ENCODE data around the gene SCP2.

Gene SCP2

DNA sequence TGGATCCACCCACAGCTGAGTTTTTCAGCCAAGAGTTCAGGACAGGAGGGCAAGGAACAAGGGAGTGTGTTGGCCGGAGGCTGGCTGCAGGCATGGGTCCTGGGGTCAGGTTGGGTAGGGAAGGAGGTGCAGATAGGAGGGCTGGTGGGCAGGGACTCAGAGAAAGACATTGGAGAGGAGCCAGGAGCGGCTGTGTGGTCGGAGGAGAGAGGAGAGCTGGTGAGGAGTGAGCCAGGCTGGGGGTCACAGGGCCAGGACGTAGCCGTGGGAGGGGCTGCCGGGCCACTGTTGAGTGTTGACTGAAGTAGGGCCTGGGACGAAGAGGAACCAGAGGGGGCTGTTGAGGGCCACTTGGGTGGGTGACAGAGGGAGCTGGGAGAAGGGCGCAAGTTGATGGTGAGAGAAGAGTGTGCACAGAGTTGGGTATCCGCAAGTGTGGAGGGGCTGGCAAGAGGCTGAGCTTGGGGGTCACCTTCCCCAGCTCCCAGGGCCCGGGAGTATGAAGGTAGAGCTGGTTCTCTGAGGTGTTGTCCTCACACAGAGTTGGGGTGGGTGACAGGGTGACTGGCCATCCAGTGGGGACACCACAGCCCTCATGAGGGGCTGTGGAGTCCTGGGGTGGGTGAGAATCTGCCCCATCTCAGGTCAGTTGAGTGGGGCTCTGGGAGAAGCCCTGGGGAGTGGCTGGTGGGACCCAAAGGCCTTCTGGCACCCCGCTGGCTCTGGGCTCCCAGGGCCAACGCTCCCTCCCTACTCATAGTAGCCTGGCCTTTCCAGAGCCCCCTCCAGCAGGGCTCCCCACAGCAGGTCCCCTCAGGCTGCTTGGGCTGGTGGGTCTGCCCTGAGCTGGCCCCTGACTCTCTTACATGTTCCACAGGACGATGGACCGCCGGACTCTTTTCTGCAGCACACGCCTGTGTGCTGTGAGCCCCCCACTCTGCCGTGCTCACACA lies 156.8 kb downstream of the SCP2 start:
- no peak for DNase-seq (ENCODE audit: low read depth)

DNA sequence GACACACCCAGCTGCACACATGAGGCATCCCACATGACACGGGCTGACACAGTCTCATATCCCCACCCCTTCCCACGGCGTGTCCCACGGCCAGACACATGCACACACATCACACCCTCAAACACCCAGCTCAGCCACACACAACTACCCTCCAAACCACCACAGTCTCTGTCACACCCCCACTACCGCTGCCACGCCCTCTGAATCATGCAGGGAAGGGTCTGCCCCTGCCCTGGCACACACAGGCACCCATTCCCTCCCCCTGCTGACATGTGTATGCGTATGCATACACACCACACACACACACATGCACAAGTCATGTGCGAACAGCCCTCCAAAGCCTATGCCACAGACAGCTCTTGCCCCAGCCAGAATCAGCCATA lies 157.5 kb downstream of the SCP2 start:
- DNase-seq (ENCODE audit: low read depth), result no peak

DNA sequence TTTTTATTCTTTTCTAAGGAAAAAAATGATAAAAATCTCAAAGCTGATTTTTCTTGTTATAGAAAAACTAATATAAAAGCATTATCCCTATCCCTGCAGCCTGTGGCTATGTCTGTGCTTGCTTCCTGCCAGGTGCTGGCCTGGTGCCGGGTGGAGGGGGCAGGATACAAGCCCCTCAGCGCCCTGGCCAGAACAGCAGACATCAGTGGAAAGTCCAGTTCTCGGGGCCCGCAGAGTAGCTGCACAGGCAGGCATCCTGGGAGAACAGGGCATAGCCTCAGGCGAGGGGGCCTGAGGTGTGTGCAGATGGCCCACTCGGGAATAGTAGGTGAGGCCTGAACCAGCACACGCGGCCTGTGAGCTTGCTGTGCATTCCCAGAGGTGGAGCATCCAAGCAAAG lies 158.3 kb downstream of the SCP2 start:
- DNase-seq (ENCODE audit: low read depth), result no peak

DNA sequence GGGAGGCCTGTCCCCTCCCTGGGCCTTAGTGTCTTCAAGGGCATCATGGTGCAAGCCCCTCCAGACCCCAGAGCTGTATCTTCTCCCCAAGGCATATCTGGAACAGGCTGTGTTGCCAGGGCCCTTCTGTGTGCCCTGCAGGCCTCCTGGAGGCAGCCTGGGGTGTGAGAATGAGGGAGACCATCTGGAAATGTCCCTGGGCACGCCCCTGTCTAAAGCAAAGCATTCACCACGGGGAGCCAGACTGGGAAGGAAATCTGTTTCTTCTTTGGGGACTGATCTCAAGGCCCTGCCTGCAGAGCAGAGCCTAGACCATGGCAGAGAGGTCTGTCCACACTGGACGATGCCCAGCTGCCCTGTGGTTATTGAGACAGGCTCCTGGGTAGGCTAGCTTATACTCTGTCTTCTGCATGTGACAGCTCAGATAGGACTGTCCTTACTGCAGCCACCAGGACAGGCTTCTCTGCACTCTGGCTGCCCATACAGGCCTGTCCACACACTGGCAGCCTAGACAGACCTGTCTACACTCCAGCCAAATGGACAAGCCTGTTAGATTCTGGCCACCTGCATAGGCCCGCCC lies 159.5 kb downstream of the SCP2 start:
- DNase-seq (ENCODE audit: low read depth), result no peak

DNA sequence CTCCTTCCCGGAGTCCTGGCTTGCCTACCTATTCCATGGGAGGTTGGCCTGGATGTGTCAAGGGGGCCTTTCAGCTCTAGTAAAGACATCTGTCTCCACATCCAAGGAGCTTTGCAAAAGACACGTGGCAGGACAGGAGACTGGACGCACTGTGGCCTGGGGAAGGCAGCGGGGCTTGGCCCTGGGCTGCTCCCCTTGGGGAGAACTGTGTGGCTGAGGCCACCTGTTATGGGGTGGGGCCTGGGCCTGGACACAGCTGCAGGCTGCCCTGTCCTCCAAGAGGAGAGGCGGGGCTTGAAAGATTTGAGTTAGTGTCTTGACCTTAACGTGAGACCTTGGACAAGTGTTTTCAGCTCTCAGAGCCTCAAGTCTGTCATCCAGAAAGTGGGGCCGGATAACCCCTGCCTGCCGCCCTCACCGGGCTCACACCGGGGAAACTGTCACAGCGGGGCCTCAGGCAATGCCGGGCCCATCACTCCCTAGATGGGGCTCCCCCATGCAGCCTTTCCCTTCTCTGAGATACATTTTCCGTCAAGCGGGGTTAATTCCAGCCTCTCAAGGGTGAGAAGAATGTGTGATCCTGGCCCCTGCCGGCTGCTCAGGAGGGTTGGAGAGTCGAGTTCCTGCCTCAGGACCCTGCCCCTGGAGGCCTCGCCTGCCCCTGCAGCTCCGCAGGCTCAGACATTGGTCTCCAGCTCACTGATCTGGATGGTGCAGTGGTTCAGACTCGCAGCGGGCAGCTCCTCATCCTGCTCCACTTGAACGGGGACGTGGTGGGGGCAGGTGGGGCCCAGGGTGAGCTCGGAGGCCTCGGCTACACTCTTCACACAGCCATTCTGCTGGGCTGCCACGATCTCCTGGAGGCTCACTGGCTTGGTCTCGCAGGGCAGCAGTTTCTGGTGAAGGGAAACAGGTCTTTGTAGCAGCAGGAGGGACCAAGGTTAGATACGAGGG lies 160.5 kb downstream of the SCP2 start:
- DNase-seq (ENCODE audit: low read depth), result no peak

DNA sequence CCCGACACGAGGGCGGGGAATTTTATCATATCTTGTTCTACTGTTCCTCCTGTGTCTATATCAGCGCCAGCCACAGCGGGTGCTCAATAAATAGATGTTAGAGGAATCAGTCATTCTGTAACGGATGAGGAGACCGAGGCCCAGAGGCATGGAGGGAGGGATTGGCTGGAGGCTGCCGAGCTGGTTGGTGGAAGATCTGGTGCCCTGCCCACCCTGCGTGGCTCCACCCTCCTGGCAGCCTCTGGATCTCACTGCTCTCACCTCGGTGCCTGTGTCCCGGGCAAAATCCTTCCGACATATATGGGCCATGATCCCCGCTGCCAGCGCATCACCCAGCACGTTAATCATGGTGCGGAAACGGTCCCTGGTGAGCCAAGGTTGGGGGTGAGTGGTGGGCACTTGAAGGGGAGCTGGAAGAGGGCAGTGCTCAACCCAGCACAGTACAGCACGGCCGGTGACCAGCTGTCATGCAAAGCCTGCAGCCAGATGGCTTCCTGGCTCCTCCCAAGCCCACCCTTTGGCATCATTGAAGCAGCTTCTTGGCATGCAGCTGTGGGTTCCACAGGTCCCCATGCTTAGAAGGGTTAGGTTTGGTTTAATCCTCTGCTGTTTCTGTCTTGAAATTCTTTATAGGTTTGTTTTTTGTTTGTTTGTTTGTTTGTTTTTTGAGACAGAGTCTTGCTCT lies 161.7 kb downstream of the SCP2 start:
- DNase-seq (ENCODE audit: low read depth), result no peak

DNA sequence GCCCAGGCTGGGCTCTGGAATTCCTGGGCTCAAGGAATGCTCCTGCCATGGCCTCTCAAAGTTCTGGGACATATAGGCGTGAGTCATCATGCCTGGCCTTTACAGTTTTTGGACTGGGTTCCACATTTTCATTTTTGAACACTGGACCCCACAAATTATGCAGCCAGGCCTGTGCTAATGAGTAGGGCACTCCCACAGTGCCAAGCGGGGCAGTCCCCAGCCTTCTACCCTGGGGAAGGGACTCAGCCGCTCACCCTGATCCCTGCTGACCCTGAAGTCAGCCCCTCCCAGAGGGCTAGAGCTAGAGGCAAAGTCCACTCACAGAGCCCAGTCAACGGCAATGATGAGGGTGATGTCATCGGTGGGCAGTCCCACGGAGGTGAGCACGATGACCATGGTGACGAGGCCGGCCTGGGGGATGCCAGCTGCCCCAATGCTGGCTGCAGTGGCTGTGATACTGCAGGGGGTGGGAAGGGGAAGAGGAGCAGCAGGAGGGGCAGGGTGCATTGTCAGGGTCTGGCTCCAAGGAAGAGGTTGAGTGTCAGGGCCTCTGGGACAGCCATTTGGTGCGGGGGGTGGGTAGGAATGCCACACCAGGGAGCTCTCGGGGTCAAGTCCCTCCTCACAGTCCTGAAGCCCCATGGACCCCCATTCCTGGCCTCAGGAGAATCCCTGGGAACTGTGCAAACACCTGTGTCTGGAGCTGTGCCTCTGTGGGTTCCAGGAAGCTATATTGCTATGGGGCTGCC lies 162.6 kb downstream of the SCP2 start:
- DNase-seq (ENCODE audit: low read depth), result no peak

DNA sequence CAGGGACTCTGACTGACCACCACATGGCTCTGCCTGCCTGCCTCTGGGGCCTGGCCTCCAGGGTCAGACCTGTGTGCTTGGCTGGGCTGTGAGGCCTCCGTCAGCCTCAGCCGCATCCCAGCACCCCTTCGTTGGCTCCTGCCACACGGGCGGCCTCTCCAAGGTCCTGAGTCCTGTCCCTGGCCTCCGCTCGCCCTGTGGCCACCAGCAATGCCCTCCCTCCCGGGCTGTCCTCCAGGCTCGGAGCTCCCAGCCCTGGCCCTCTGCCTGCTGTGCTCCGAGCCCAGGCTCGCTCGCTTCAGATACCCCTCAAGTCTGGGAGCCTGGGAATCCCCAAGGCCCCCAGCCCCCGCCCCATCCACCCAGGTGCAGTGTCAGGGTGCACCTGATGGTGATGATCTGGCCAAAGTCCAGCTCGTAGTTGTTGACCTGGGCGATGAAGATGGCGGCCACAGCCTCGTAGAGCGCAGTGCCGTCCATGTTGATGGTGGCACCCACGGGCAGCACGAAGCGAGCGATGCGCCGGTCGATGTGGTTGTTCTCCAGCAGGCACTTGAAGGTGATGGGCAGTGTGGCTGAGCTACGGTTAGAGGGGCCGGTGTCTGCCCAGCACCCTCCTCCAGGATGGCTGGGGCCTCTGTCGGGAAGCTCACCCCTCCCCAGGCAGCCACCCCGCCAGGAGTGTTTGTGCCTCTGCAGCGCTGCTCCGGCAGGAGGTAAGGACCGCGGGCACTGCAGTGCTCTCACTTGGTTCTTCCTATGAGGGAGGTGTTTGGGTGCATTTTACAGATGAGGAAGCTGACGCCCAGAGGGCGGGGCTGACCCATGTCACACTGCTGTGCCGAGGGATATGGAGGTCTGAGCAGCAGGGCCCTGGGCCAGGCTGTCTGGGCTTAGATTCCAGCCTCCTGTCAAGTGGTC lies 163.4 kb downstream of the SCP2 start:
- no peak for DNase-seq (ENCODE audit: low read depth)

DNA sequence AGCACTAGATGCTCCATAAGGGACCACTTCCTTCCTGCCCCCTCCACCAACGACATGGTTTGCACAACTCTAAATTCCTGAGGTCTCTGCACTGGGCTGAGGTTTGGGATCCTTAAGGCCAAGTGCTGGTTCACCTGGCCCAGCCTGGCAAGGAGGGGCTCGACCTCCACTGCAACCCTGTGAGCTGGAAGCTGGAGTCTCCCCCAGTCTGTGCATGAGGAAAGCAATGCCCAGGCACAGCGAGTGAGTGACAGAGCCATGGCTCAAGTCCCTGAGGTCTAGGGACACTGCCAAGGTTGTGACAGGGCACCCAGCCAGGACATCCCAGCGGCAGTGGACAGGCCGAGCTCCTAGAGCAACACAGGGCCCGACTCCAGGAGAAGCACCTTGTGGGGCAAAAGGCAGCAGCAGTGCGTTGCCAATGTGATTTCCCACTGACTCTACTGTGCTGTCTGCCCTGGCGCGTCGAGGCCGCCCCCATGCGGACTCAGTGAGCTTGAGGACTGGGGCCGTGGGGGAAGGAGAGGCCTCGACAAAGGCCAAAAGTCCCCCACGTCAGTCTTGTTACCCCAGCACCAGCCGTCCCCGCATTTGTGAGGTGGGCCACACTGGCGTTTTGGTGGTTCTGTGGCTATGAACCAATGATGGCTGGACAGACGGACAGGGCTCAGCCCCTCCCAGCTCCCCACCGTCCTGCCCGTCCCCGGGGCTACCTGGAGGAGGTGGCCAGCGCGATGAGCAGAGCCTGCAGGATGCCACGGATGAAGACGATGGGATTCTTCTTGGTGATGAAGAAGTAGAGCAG lies 165.0 kb downstream of the SCP2 start:
- DNase-seq (ENCODE audit: low read depth), result no peak

DNA sequence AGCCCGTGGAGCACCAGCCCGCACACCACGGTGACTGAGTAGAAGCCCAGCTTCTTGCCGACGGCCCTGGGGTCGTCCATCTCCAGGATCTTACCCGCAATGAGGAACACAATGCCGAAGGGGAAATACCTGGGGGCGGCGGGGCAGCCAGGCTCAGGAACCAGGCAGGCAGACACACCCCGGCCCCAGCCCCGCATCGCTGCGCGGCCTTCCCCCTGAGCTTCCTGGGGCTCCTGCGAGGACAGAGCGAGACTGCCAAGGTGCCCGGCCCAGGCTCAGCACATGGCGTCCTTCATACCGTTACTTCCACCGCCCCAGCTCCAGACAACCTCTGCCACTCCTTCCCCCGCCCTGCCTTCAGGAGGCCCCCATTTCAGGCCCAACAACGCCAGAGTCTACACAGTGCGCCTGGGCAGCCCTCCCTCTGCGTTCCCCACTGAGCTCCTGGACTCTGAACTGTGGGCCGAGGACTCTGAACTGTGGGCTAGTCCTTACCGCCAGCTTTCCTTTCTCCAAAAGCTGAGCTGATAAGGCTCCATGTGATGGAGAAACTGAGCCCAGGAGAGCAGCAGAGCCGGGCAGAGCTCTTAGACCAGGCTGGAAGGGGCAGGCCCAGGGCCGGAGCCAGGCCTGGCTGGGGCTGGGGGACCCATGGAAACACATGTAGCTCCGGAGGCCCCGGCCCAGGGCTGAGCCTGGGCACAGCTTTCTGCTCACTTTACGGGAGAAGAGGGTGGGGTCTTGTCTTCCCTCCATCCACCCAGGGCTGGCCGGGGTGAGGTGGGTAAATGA lies 165.8 kb downstream of the SCP2 start:
- no peak for DNase-seq (ENCODE audit: low read depth)

DNA sequence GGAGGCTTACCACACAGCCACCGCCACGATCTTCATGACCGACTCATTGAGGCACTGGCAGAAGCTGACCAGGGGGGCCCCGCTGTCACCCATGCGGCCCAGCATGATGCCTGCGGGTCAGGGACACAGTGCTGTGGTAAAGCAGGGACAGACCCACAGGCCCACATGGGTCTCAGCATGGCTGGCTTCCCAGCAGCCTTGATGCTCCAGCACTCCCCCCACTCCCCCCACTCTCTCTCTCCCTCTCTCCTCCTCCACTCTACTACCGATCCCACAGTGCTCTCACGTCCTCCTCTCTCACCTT lies 166.3 kb downstream of the SCP2 start:
- no peak for DNase-seq (ENCODE audit: low read depth)

DNA sequence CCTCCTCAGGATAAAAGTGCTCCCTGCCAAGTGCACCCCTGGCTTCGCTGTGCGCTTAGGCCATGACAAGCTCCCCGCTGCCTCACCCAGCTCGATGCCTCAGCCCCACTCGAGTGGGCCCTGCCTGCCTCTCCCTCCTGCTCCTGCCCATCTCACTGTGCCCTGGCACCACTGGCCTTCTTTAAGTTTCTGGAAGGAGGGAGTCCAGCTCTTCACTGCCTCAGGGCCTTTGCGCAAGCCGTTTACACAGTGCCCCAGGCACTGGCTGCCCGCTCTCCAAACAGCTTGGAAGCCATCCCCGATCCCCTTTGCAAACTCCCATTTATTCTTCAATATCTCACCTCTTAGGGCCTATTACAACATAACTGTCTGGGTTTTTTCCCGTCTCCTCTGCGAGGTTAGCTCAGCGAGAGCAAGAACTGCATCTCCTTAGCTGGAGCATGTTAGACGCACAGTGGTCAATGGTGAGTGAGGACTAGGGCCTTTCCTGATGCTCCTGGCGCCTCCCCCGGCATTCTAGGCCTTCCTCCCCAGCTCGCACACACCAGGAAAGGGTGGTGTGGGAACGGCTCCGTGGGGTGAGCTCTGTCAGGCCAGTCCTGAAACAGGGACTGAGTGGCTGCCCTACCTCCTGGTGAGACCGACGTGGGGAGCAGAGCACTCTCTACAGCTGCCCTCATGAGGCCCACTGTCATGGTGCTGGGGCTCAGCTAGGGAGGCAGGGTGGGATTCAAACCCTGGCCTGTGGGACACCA lies 166.9 kb downstream of the SCP2 start:
- no peak for DNase-seq (ENCODE audit: low read depth)

DNA sequence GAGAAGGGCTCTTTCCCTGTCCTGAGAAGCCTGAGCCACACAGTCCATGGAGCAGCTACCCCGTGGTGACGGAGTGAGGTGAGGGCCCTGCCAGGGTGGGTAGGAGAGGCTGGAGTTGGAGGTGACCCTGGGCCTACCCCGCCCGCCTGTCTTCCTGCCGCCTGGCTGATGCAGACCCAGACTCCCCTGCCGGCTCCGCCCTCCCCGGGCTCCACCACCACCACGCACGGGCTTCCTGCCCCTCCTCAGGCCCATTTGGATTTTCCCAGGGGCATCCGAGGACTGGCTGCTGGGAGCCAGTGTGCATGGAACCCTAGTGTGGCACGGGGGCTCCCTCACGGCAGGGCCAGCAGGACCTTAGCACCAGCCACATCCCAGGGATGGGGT lies 167.4 kb downstream of the SCP2 start:
- DNase-seq (ENCODE audit: low read depth), result no peak

Data from stromal cell of bone marrow (primary cell).